ENCODE data around the gene SARM1.

The SARM1 gene

DNA sequence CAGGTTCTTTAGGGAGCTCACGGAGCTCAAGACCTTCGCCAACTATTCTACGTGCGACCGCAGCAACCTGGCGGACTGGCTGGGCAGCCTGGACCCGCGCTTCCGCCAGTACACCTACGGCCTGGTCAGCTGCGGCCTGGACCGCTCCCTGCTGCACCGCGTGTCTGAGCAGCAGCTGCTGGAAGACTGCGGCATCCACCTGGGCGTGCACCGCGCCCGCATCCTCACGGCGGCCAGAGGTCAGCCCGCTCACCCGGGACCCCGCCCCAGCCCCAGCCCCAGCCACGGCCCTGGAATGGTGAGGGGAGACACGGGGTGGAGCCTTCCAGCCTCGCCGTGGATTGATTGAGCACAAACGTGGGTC, 13.5 kb downstream of the SARM1 start:
- no peak for DNase-seq (ENCODE audit: low read depth)
- H3K4me3 ChIP-seq (ENCODE audit: low read depth, low read length): no peak overlapping the region

DNA sequence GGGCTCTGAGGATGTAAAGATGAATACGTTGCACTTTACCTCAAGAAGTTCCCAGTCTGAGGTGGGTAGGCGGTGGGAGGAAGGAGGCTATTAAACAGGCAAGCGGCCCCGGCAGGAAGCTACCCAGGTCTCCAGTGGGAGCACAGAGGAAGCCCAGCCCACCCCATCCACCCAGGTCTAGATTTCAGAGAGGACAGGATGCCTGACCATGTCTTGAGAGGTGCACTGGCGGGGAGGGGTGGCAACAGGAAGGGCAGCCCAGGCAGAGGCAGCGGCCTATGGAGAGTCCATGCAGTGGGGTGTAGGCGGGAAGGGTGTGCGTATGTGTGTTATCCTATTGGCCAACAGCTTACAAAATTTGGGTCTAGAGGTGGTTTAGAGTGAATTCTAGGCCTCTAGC, 13.9 kb downstream of the SARM1 start:
- H3K4me3 ChIP-seq (ENCODE audit: low read depth, low read length): no peak overlapping the region
- TF ChIP-seq, protein P1, sequence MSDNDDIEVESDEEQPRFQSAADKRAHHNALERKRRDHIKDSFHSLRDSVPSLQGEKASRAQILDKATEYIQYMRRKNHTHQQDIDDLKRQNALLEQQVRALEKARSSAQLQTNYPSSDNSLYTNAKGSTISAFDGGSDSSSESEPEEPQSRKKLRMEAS (IDR thresholded peaks at IDR 0.05; ENCODE audit: low read depth, low read length): no peak
- TF ChIP-seq POLR2A (IDR thresholded peaks at IDR 0.05; ENCODE audit: extremely low read depth, insufficient read length): no peak
- no peak for DNase-seq (ENCODE audit: low read depth)

More for the DNA sequence above, 13.5 kb downstream of the SARM1 start:
- TF ChIP-seq, protein P1 (IDR thresholded peaks at IDR 0.05; ENCODE audit: low read depth, low read length): no peak
- TF ChIP-seq MYC (IDR thresholded peaks at IDR 0.05; ENCODE audit: low read depth, low read length): no peak
- TF ChIP-seq POLR2A (IDR thresholded peaks at IDR 0.05; ENCODE audit: extremely low read depth, insufficient read length): no peak
- TF ChIP-seq, protein P2, sequence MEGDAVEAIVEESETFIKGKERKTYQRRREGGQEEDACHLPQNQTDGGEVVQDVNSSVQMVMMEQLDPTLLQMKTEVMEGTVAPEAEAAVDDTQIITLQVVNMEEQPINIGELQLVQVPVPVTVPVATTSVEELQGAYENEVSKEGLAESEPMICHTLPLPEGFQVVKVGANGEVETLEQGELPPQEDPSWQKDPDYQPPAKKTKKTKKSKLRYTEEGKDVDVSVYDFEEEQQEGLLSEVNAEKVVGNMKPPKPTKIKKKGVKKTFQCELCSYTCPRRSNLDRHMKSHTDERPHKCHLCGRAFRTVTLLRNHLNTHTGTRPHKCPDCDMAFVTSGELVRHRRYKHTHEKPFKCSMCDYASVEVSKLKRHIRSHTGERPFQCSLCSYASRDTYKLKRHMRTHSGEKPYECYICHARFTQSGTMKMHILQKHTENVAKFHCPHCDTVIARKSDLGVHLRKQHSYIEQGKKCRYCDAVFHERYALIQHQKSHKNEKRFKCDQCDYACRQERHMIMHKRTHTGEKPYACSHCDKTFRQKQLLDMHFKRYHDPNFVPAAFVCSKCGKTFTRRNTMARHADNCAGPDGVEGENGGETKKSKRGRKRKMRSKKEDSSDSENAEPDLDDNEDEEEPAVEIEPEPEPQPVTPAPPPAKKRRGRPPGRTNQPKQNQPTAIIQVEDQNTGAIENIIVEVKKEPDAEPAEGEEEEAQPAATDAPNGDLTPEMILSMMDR (IDR thresholded peaks at IDR 0.05; ENCODE audit: low read depth, low read length): no peak

DNA sequence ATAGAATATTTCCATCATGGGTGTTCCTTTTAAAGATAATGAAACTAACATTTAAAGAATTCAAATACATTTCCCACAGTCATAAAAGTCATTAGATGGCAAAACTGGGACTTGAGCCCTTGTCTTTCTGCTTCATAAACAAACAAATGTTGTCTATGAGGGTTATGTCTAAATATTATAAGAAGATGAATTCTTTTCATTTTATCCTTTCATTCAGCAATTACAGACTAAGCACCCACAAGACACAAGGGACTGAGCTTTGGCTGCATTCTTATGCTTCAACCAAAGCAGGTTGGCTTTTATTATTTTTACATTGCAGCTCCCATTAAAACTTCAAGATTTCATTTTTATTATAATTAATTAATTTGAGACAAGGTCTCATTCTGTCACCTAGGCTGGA, 14.9 kb downstream of the SARM1 start:
- TF ChIP-seq MYC (IDR thresholded peaks at IDR 0.05; ENCODE audit: low read depth, low read length) (no peak), POLR2A (IDR thresholded peaks at IDR 0.05; ENCODE audit: extremely low read depth, insufficient read length) (no peak)
- TF ChIP-seq, protein P1 (IDR thresholded peaks at IDR 0.05; ENCODE audit: low read depth, low read length): no peak
- TF ChIP-seq, protein P2 (IDR thresholded peaks at IDR 0.05; ENCODE audit: low read depth, low read length): no peak
- no peak overlapping the region for H3K4me3 ChIP-seq (ENCODE audit: low read depth, low read length)
- no peak for DNase-seq (ENCODE audit: low read depth)

DNA sequence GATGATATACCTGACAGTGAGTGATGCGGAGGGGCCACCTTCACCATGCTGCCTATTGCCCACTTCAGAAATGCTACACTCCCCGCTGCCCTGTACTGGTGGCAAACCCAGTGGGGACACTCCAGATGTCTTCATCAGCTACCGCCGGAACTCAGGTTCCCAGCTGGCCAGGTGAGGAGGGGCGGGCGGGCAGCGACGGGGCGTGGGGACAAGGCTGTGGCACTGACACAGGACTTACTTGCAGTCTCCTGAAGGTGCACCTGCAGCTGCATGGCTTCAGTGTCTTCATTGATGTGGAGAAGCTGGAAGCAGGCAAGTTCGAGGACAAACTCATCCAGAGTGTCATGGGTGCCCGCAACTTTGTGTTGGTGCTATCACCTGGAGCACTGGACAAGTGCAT, 16.6 kb downstream of the SARM1 start:
- TF ChIP-seq, protein P1 (IDR thresholded peaks at IDR 0.05; ENCODE audit: low read depth, low read length): no peak
- TF ChIP-seq POLR2A (IDR thresholded peaks at IDR 0.05; ENCODE audit: extremely low read depth, insufficient read length) (no peak), MYC (IDR thresholded peaks at IDR 0.05; ENCODE audit: low read depth, low read length) (no peak)
- TF ChIP-seq, protein P2 (IDR thresholded peaks at IDR 0.05; ENCODE audit: low read depth, low read length): no peak
- H3K4me3 ChIP-seq (ENCODE audit: low read depth, low read length): no peak overlapping the region
- no peak for DNase-seq (ENCODE audit: low read depth)

DNA sequence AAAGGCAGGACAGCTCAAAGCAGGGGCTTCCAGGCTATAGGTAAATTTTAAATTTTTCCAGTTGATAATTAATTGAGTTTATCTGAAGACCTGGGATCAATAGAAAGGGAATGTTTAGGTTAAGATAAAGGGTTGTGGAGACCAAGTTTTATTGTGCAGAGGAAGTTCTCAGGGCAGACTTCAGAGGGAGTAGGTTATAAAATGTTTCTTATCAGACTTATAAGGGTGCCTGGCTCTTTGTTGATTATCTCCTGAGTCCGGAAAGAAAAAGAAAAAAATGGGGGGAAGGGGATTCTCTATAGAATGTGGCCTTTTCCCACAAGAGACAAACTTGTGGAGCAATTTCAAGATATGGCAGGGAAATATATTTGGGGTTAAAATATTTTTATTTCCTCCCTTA, 18.6 kb downstream of the SARM1 start:
- TF ChIP-seq MYC (IDR thresholded peaks at IDR 0.05; ENCODE audit: low read depth, low read length): no peak
- no peak overlapping the region for H3K4me3 ChIP-seq (ENCODE audit: low read depth, low read length)
- DNase-seq (ENCODE audit: low read depth): no peak

DNA sequence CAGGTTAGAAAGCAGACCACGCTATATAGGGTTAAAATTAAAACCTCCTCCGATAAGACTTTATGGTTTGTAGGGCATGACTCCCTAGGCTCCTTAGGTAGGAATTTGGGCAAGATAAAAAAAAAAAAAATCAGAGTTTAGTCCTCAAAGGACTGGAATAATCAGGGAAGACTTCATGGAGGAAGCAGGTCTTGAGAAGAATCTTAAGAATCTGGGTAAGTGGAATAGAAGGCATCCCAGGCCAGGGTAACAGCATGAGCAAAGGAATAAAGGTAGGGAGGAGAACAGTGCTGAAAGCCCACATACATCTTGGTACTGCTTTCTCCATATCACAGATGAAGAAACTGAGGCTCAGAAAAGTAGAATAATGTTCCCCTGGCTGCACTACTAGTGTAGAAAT, 19.1 kb downstream of the SARM1 start:
- TF ChIP-seq, protein P1 (IDR thresholded peaks at IDR 0.05; ENCODE audit: low read depth, low read length): no peak
- TF ChIP-seq MYC (IDR thresholded peaks at IDR 0.05; ENCODE audit: low read depth, low read length): no peak
- TF ChIP-seq POLR2A (IDR thresholded peaks at IDR 0.05; ENCODE audit: extremely low read depth, insufficient read length): no peak
- TF ChIP-seq, protein P2 (IDR thresholded peaks at IDR 0.05; ENCODE audit: low read depth, low read length): no peak
- H3K4me3 ChIP-seq (ENCODE audit: low read depth, low read length): no peak overlapping the region
- no peak for DNase-seq (ENCODE audit: low read depth)

DNA sequence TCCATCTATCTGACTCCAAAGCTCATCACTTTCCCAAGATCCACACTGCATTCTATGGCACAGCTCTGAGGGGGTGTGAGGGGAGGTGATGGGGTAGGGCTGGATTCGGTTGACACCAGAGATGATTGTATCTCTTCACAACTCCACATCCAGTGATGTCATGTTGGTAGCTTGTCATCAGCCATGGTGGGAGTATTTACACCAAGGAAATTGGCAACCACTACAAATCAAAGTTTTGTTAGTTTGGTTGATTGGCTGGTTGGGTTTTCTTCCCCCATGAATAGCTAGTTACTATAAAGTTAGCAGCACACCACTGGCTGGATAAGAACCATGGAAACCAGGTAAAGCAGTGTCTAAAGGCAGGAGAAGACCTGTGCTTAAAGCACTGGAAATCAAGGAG, 19.5 kb downstream of the SARM1 start:
- no peak overlapping the region for H3K4me3 ChIP-seq (ENCODE audit: low read depth, low read length)
- TF ChIP-seq POLR2A (IDR thresholded peaks at IDR 0.05; ENCODE audit: extremely low read depth, insufficient read length) (no peak), MYC (IDR thresholded peaks at IDR 0.05; ENCODE audit: low read depth, low read length) (no peak)
- TF ChIP-seq, protein P1 (IDR thresholded peaks at IDR 0.05; ENCODE audit: low read depth, low read length): no peak
- TF ChIP-seq, protein P2 (IDR thresholded peaks at IDR 0.05; ENCODE audit: low read depth, low read length): no peak
- DNase-seq (ENCODE audit: low read depth): no peak

Data from NB4 (cell line).